ENCODE measurements around the gene POMP. TPM values are rescaled to one million over a fixed set of nuclear protein-coding genes. Genes with fewer than 3 reads are reported as not detected.

The POMP gene
- total RNA-seq, 1 experiment from 2014 or later: 102 TPM

- H3K27me3 Mint-ChIP-seq (ENCODE audit: low read depth): no peaks in the 10 kb centered on the region
- no peaks in the 10 kb centered on the region for H4K20me1 ChIP-seq (ENCODE audit: control insufficient read depth, insufficient read depth, insufficient read length)
- H3K79me1 ChIP-seq (ENCODE audit: insufficient read depth, low read depth, low read length, poor library complexity, severe bottlenecking): peaks cover 6% of the 10 kb centered on the region
- H3K27ac Mint-ChIP-seq: no peak overlapping the region; a peak in 1 of 7 replicates
- H2BK12ac ChIP-seq (ENCODE audit: insufficient read length, low read depth, low read length): no peak overlapping the region
- no peaks in the 10 kb centered on the region for H3K36me3 Mint-ChIP-seq (ENCODE audit: insufficient read depth in 1 of 3, low read depth in 3 of 3)
- no peak overlapping the region for H3K9ac ChIP-seq (ENCODE audit: extremely low read depth, insufficient read length, low read length)
- H4K5ac ChIP-seq (ENCODE audit: insufficient read length, low read depth, low read length): no peak overlapping the region
- no peaks in the 10 kb centered on the region for H3K23me2 ChIP-seq (ENCODE audit: insufficient read length, low read depth, low read length, poor library complexity, severe bottlenecking)
- no peak overlapping the region for H3T11ph ChIP-seq (ENCODE audit: low read length)
- no peak for DNase-seq
- H2AK5ac ChIP-seq (ENCODE audit: insufficient read length, low read length): no peak overlapping the region
- WGBS (ENCODE audit: extremely low coverage, insufficient read length, low lambda C conversion rate): no CpG with 5 or more reads among the region's 1 CpG
- H3K27ac ChIP-seq (ENCODE audit: insufficient read length, low read depth, low read length): no peak overlapping the region
- H3K23ac ChIP-seq (ENCODE audit: insufficient read length, low read depth, low read length): no peak overlapping the region
- no peak overlapping the region for H4K8ac ChIP-seq (replicated peaks; ENCODE audit: insufficient read length, low read depth, low read length)
- H3K4me3 Mint-ChIP-seq: no peak overlapping the region
- H3K79me2 ChIP-seq (ENCODE audit: insufficient read depth, low read length): peaks cover 7% of the 10 kb centered on the region; the same call in 1 of the 2 replicates
- H3K18ac ChIP-seq (ENCODE audit: insufficient read length, low read depth, low read length): no peak overlapping the region
- H3K27me3 ChIP-seq (ENCODE audit: insufficient read depth, low read length): no peaks in the 10 kb centered on the region
- H3K4ac ChIP-seq (ENCODE audit: low read depth, low read length): no peak overlapping the region
- no peak overlapping the region for H4K91ac ChIP-seq (ENCODE audit: insufficient read length, low read depth, low read length)
- no peak for TF ChIP-seq CTCF (conservative IDR thresholded peaks at IDR 0.05)
- no peak overlapping the region for H2BK5ac ChIP-seq (ENCODE audit: insufficient read length, low read length)
- no peak overlapping the region for H2AFZ ChIP-seq (ENCODE audit: low read length)
- no peak overlapping the region for H3K56ac ChIP-seq (ENCODE audit: insufficient read length, low read depth, low read length)
- H3K14ac ChIP-seq (ENCODE audit: insufficient read depth, low read length): no peak overlapping the region
- H3K9me3 ChIP-seq (ENCODE audit: control insufficient read depth, low read depth, low read length): no peaks in the 10 kb centered on the region
- peaks cover 3% of the 10 kb centered on the region; the same call in 1 of the 2 replicates for H3K4me1 ChIP-seq (ENCODE audit: insufficient read depth, low read length)
- no peak overlapping the region for H2BK120ac ChIP-seq (ENCODE audit: low read depth, low read length, poor library complexity, severe bottlenecking)
- H2BK15ac ChIP-seq (ENCODE audit: low read depth, low read length): no peak overlapping the region
- H3K4me1 Mint-ChIP-seq: peaks cover 24% of the 10 kb centered on the region in 2 experiments
- H3K9me3 Mint-ChIP-seq: no peaks in the 10 kb centered on the region
- H3K4me2 ChIP-seq (ENCODE audit: insufficient read depth, insufficient read length, low read length): no peak overlapping the region
- H2BK20ac ChIP-seq (ENCODE audit: low read depth, low read length, poor library complexity, severe bottlenecking): no peak overlapping the region
These were observed 5.8 kb upstream of the POMP start for GRCh38 chr13:28653111-28653510.

All from H9 (cell line).